BE2C (cell line): ENCODE results near the gene BTN3A1.

Experiments
- DNase-seq: peaks from one replicate; pipeline ENCODE4 v3.0.0-alpha.2; 2020
- H3K27me3 ChIP-seq: fragments of 250-450 bp; sonication (Bioruptor Pico); 2 replicates; pipeline ENCODE4 v1.5.1; 2020; ENCODE audit warnings: mild to moderate bottlenecking
- H3K36me3 ChIP-seq: fragments of 250-450 bp; sonication (Bioruptor Pico); 2 replicates; pipeline ENCODE4 v1.5.1; 2020; ENCODE audit warnings: mild to moderate bottlenecking
- H3K4me1 ChIP-seq: fragments of 250-450 bp; sonication (Bioruptor Pico); 2 replicates; pipeline ENCODE4 v1.5.1; 2020
- H3K4me3 ChIP-seq: 2 replicates; pipeline ENCODE4 v1.5.1; 2011; ENCODE audit warnings: low read depth, low read length
- H3K9me3 ChIP-seq: fragments of 250-450 bp; sonication (Bioruptor Pico); 2 replicates; pipeline ENCODE4 v1.5.1; 2020
- TF ChIP-seq, protein P1 (sequence below): IDR thresholded peaks from 2 replicates; pipeline ENCODE4 v1.5.1; 2012; ENCODE audit warnings: mild to moderate bottlenecking, low read depth, low read length

BTN3A1 gene

DNA sequence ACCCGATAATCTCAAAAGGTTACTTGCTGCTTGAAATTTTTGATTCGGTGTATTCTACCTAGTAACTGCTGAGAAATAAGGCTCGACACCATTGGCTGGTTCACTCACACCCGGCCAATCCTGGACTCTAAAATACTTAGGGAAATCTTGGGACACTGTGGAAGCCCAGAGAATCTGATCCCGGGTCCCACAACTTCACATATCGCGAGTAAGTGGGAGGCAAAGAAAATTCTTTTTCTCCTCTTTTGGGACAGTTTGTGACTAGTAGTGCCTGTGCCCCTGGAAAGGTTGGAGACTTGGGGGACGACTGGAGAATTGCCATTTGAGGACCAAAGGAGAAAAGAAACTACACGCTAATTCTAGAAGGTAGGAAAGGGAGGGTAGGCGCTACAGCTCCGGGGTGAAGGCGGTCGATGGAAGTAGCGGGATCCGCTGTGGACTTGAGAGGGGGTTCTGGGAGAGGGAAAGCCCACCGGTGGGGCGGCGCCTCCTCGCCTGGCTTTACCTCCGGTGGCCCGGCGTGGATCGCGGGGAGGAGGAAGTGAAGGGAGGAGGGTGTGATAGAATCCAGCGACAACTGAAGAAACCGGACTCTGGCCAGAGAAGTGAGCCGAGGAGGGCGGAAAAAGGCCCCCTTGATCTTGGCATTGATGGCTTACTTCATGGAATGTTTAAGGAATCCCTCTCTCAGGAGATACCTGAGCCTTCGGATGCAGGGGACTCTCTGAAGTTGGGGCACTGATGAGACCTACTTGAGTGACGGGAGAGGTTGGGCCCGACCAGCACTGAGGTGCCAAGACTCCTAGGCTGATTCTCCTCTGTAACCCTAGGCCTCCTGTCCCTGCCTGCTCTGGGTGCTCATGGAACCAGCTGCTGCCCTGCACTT lies 19.4 kb downstream of the BTN3A1 start:
- Histone ChIP-seq H3K36me3 (no peaks in the 10 kb centered on the region), H3K9me3 (no peaks in the 10 kb centered on the region), H3K4me3 (peak overlapping the region; percentile 68), H3K4me1 (peaks cover 5% of the 10 kb centered on the region; the same call in 1 of the 2 replicates), H3K27me3 (no peaks in the 10 kb centered on the region)
- TF ChIP-seq, protein P1, sequence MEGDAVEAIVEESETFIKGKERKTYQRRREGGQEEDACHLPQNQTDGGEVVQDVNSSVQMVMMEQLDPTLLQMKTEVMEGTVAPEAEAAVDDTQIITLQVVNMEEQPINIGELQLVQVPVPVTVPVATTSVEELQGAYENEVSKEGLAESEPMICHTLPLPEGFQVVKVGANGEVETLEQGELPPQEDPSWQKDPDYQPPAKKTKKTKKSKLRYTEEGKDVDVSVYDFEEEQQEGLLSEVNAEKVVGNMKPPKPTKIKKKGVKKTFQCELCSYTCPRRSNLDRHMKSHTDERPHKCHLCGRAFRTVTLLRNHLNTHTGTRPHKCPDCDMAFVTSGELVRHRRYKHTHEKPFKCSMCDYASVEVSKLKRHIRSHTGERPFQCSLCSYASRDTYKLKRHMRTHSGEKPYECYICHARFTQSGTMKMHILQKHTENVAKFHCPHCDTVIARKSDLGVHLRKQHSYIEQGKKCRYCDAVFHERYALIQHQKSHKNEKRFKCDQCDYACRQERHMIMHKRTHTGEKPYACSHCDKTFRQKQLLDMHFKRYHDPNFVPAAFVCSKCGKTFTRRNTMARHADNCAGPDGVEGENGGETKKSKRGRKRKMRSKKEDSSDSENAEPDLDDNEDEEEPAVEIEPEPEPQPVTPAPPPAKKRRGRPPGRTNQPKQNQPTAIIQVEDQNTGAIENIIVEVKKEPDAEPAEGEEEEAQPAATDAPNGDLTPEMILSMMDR, result no peak
- DNase-seq, result peak; percentile 75

DNA sequence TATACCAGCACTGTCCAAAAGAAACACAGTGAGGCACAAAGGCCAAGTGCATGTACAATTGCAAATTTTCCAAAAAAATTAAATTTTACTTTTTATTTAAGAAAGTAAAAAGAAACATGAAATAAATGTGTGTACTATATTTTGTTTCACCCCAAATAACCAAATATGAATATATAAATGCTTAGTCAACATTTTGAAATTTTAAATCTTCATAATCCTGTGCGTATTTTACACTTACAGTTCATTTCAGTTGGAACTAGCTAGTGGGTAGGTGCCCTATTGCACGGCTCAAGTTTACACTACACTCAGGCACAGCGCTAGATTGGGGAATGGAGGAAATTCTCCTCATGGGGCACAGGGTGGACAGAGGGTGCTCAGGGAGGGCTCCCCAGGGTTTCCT lies 20.3 kb downstream of the BTN3A1 start:
- peaks cover 5% of the 10 kb centered on the region; the same call in 1 of the 2 replicates for H3K4me1 ChIP-seq
- H3K4me3 ChIP-seq, result peak overlapping the region; percentile 68; the same call in 1 of the 2 replicates
- TF ChIP-seq, protein P1, result no peak
- H3K9me3 ChIP-seq, result no peaks in the 10 kb centered on the region
- H3K36me3 ChIP-seq, result no peaks in the 10 kb centered on the region
- no peaks in the 10 kb centered on the region for H3K27me3 ChIP-seq
- DNase-seq, result no peak

DNA sequence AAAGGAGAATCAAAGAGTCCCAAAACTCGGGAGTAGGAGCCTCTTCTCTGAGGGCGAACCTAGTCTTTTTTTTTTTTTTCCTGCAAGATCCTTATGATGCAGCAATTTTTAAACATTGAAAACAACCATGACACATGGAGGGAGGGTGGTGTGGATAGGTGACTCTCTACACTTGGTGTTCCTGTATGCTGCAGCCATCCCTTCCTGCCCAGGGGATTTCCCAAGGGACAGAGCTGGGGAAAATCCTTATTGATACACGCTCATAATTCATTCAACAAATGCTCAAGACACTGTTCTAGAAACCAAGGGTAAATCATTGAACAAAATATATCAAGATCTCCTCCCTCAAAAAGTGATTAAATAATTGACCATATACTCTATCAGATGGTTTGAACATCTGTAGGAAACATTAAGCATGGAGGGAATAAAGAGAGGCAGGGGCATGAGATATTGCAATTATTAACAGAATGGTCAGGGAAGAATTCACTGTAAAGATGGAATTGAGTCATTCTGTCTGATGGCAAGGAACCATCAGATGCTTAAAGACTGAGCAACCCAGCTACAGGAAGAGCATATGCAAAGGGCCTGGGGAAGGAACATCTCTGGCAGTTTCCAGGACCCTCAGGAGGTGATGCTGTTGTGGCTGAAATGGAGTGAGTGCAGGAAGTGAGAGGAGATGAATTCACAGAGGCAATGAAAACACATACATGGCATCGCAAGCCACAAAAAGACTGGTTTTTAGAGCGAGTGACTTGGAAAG lies 24.8 kb downstream of the BTN3A1 start:
- TF ChIP-seq, protein P1, result no peak
- Histone ChIP-seq H3K27me3 (no peaks in the 10 kb centered on the region), H3K4me3 (no peak overlapping the region)

DNA sequence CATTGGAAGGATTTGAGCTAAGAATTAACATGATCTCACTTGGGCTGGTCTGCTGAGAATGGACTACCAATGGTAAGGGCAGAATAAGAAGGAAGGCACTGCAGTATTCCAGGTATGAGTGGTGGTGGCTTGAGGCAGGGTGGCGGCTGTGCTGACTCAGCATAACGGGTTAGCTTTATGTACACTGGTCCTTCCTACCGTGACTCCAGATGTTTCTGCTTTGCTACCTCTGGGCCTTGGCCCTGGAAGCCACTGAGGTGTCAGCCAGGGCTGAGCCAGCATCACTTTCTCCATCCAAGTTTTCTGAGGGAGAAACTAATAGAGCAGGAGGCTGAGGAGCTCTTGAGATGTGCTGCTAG lies 25.4 kb downstream of the BTN3A1 start:
- no peak for DNase-seq
- Histone ChIP-seq H3K9me3 (no peaks in the 10 kb centered on the region), H3K4me3 (no peak overlapping the region), H3K36me3 (no peaks in the 10 kb centered on the region), H3K27me3 (no peaks in the 10 kb centered on the region), H3K4me1 (no peaks in the 10 kb centered on the region)
- TF ChIP-seq, protein P1, result no peak

More for the DNA sequence above, 24.8 kb downstream of the BTN3A1 start:
- Histone ChIP-seq H3K36me3 (no peaks in the 10 kb centered on the region), H3K4me1 (no peaks in the 10 kb centered on the region), H3K9me3 (no peaks in the 10 kb centered on the region)
- no peak for DNase-seq

DNA sequence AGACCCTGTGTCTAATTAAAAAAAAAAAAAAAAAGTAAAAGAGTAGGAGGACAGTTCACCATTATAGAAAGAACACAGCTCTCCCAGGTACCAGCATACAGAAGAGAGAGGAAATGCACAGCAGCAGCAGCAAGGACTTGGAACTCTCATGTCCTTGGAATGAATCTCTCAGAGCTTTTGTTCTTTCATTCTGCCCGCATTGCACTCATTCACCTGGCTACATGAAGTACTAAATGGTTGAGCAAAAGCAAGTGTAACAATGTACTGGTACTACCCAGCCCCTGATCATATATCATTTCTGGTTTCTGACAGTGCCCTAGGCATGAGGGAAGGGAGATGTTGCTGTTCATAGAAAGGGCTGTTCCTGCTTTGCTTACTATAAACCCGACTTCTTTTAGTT lies 26.1 kb downstream of the BTN3A1 start:
- Histone ChIP-seq H3K4me1 (no peaks in the 10 kb centered on the region), H3K9me3 (no peaks in the 10 kb centered on the region; the same call in 1 of the 2 replicates), H3K36me3 (no peaks in the 10 kb centered on the region), H3K4me3 (no peak overlapping the region), H3K27me3 (no peaks in the 10 kb centered on the region)
- DNase-seq, result no peak
- TF ChIP-seq, protein P1, result no peak
